Measurements from ENCODE around the gene CCDC82.

DNA sequence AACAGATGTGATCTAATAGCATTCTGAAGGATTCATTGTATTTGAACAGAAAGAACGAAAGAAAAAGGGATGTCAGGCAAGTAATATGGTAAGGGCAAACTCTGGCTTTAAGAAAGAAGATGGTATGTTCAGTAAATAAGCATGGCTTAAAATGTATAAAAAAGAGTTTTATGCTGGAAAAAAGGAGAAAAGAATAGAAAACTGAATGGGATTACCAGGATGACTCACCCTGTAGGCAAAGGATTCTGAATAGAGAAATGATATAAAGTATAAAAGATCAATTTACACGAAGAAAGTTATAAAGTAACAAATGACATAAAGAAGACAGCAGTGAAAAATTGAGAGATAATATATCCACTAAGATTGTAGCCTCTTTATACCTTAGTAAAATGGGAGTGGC, 4.5 kb downstream of the CCDC82 start:
- TF ChIP-seq CEBPB (IDR thresholded peaks at IDR 0.05) (no peak), CTCF (IDR thresholded peaks at IDR 0.05) (no peak), ZFP36 (IDR thresholded peaks at IDR 0.05; ENCODE audit: borderline replicate concordance, partially characterized antibody) (no peak), POLR2A (IDR thresholded peaks at IDR 0.05; ENCODE audit: low read length) (no peak), POLR2AphosphoS2 (conservative IDR thresholded peaks at IDR 0.05; ENCODE audit: low read length) (no peak), MAFK (IDR thresholded peaks at IDR 0.05; ENCODE audit: partially characterized antibody) (no peak), CHD2 (IDR thresholded peaks at IDR 0.05; ENCODE audit: low read length, partially characterized antibody) (no peak), MYC (IDR thresholded peaks at IDR 0.05; ENCODE audit: borderline replicate concordance, low read length) (no peak), REST (IDR thresholded peaks at IDR 0.05) (no peak), NFE2L2 (conservative IDR thresholded peaks at IDR 0.05; ENCODE audit: low read length) (no peak), RARB (CRISPR knock-in tag; IDR thresholded peaks at IDR 0.05) (no peak), EP300 (IDR thresholded peaks at IDR 0.05) (no peak)

Measured in A549 (cell line).